Panc1 (cell line): Measurements from ENCODE around the gene DYRK1A.

Experiments
- POLR2AphosphoS5 ChIP-seq: IDR thresholded peaks from 2 replicates; pipeline ENCODE4 v1.6.1; 2012; ENCODE audit warnings: mild to moderate bottlenecking, low read depth, low read length, moderate library complexity
- REST ChIP-seq, 2 experiments: IDR thresholded peaks; 2 replicates each; pipeline ENCODE4 v1.6.1; 2011 to 2012; ENCODE audit warnings: low read depth in 2 of 2, control low read depth in 1 of 2, low read length in 1 of 2, mild to moderate bottlenecking in 1 of 2, moderate library complexity in 1 of 2; ENCODE audit not compliant: insufficient read depth in 1 of 2
- TCF7L2 ChIP-seq: IDR thresholded peaks from 2 replicates; pipeline ENCODE4 v1.6.1; 2011; ENCODE audit warnings: mild to moderate bottlenecking, low read depth, low read length, inconsistent platforms
- TF ChIP-seq, protein P1 (sequence below): fragments of 450-650 bp; IDR thresholded peaks from 2 replicates; pipeline ENCODE4 v1.5.1; 2017; ENCODE audit warnings: mild to moderate bottlenecking

DNA sequence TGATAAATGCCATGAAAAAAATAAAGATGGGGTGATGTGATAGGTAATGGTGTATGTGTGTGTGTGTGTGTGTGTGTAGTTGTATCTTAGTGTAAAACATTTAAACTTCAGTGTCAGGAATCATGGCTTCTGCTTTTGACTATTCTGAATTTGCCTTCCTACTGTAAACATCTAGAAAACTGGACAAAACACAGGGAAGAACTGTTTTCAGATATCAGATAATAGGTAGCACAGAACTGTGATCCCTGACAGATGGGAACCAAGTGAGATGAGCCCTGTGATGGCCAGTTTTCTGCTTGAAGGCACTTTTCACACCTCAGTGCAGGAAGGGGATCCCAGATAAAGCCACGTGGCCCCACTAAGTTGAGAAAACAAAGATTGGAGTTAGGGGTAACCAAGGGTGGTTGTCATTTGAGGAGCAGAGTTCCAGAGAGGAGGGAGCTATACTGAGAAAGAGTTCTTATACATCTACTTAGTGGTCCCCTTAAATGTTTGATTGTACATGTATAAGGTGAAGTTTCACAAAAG is 17.3 kb downstream of the DYRK1A start:
- TF ChIP-seq, protein P1, sequence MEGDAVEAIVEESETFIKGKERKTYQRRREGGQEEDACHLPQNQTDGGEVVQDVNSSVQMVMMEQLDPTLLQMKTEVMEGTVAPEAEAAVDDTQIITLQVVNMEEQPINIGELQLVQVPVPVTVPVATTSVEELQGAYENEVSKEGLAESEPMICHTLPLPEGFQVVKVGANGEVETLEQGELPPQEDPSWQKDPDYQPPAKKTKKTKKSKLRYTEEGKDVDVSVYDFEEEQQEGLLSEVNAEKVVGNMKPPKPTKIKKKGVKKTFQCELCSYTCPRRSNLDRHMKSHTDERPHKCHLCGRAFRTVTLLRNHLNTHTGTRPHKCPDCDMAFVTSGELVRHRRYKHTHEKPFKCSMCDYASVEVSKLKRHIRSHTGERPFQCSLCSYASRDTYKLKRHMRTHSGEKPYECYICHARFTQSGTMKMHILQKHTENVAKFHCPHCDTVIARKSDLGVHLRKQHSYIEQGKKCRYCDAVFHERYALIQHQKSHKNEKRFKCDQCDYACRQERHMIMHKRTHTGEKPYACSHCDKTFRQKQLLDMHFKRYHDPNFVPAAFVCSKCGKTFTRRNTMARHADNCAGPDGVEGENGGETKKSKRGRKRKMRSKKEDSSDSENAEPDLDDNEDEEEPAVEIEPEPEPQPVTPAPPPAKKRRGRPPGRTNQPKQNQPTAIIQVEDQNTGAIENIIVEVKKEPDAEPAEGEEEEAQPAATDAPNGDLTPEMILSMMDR, result no peak
- TF ChIP-seq REST (IDR thresholded peaks at IDR 0.05; ENCODE audit: insufficient read depth in 1 of 2, low read depth in 2 of 2, low read length in 1 of 2), result no peak
- TF ChIP-seq TCF7L2, result no peak
- TF ChIP-seq POLR2AphosphoS5, result no peak
